Fibroblast of pulmonary artery (primary cell): ENCODE results near the gene PNMA5.

ENCODE experiments used
- DNase-seq: peaks from one replicate; pipeline ENCODE4 v3.0.0-alpha.2; 2010; ENCODE audit warnings: low read depth
- H3K4me3 ChIP-seq: replicated peaks from 2 replicates; pipeline ENCODE4 v1.5.1; 2011; ENCODE audit warnings: low read depth, mild to moderate bottlenecking, control low read depth, low read length, moderate library complexity
- CTCF ChIP-seq: IDR thresholded peaks from 2 replicates; pipeline ENCODE4 v1.5.1; 2011; ENCODE audit warnings: mild to moderate bottlenecking, control low read depth, low read length, inconsistent platforms; ENCODE audit errors: missing control alignments

The PNMA5 gene

GRCh38 chrX:152943826-152944225 is 50.1 kb downstream of the PNMA5 start:
- H3K4me3 ChIP-seq = no peak overlapping the region
- TF ChIP-seq CTCF = no peak
- DNase-seq = no peak

DNA sequence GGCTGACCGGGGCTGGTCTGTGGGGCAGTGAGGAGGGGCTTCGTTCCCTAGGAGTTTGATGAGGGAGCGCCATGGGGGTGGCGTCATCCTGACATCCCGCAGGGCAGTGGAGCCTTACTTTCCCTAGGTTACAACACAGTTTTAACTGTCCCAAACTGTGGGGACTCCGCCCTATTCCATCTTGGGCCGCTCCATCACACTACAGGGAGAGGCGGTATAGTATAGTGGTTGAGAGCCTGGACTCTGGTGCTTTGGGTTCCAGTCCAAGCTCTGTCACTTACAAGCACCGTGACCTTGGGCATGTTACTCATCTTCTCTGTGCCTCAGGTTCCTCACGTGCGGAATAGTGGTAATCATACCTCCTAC is 51.9 kb downstream of the PNMA5 start:
- peak overlapping the region; percentile 74 for H3K4me3 ChIP-seq
- no peak for TF ChIP-seq CTCF
- DNase-seq = peak; percentile 13

DNA sequence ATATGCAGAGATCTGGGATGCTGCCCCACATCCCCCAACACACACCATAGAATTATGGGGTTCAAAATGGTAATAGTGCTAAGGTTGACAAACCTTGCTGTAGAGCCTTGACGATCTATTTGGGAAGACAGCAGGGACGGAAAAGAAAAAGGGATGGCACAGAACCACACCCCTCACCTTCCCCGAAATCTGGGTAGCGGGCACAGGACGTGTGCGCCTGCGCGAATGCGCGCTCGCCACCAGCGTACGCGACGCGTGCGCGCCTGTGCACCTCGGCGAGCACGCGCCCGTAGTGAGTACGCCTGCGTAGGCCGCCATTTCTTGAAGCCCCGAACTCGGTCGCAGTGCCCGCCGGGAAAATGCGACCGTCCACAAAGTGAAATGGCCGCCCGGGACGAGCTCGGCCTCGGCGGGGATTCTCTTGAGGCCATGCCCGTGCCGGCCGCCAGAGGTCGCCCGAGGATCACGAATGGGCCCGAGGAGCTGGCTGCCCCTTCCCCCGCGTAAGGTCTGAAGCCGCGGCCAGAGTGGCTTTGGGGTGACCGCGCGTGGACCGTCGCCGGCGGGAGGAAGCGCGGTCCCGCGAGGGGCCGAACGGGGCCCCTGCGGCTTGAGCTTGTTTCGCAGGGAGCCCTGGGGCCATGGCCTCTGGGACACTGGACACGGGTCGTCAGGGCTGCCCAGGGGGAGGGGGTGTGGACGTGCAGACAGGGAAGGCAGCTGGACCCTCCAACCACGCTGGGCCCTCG is 52.4 kb downstream of the PNMA5 start:
- TF ChIP-seq CTCF = peak; percentile 46
- peak; percentile 92 for DNase-seq
- peak overlapping the region; percentile 74 for H3K4me3 ChIP-seq
